ENCODE data around the gene ERP44.

DNA sequence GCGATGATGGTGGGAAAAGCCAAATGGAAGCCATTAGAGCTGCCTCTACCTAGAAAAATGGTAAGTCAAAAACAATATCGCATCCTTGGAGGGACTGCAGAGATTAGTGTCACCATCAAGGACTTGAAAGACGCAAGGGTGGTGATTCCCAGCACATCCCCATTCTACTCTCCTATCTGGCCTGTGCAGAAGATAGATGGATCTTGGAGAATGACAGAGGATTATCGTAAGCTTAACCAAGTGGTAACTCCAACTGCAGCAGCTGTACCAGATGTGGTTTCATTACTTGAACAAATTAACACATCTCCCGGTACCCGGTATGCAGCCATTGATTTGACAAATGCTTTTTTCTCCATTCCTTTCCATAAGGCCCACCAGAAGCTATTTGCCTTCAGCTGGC is 23.8 kb downstream of the ERP44 start:
- no peak for TF ChIP-seq CTCF (IDR thresholded peaks at IDR 0.05; ENCODE audit: insufficient read depth, low read length)
- TF ChIP-seq, protein P1, sequence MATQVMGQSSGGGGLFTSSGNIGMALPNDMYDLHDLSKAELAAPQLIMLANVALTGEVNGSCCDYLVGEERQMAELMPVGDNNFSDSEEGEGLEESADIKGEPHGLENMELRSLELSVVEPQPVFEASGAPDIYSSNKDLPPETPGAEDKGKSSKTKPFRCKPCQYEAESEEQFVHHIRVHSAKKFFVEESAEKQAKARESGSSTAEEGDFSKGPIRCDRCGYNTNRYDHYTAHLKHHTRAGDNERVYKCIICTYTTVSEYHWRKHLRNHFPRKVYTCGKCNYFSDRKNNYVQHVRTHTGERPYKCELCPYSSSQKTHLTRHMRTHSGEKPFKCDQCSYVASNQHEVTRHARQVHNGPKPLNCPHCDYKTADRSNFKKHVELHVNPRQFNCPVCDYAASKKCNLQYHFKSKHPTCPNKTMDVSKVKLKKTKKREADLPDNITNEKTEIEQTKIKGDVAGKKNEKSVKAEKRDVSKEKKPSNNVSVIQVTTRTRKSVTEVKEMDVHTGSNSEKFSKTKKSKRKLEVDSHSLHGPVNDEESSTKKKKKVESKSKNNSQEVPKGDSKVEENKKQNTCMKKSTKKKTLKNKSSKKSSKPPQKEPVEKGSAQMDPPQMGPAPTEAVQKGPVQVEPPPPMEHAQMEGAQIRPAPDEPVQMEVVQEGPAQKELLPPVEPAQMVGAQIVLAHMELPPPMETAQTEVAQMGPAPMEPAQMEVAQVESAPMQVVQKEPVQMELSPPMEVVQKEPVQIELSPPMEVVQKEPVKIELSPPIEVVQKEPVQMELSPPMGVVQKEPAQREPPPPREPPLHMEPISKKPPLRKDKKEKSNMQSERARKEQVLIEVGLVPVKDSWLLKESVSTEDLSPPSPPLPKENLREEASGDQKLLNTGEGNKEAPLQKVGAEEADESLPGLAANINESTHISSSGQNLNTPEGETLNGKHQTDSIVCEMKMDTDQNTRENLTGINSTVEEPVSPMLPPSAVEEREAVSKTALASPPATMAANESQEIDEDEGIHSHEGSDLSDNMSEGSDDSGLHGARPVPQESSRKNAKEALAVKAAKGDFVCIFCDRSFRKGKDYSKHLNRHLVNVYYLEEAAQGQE (IDR thresholded peaks at IDR 0.05; ENCODE audit: insufficient replicate concordance, low read depth), result no peak
